ENCODE results near the gene IQCM.

DNA sequence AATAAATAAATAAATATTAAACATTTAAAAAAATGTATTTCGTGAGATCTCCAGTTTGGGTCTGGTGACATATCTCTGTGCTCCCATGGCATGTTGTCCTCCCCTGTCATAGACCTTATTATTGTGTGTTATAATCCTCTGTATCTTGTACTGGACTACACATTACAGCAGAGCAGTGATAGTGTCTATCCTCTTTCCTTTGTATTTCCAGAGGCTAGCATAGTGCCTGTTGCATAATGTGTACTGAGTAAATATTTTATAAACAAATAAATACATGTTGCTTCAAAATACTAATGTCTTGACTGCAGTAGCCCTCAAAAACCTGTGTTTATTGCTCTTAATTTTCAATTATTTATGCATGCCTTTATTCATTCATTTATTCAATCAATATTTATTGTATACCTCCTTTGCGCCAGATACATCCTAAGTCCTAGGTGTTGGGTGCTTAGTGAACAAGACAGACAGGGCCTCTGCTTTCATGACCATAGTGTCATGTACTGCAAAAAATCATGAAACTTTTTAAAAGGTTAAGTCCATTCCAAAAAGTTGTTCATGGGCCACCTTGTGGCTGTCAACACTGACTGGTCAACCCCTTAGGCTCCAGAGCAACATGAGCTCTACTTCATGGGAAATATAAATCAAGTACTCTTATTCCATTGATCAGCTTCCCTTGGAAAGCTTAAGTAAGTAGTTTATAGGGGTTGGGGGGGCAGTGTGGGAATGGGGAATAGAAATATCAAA, 303.9 kb downstream of the IQCM start:
- TF ChIP-seq ZNF423 (tag by site-specific recombination; IDR thresholded peaks at IDR 0.05): no peak
- TF ChIP-seq, protein P1, sequence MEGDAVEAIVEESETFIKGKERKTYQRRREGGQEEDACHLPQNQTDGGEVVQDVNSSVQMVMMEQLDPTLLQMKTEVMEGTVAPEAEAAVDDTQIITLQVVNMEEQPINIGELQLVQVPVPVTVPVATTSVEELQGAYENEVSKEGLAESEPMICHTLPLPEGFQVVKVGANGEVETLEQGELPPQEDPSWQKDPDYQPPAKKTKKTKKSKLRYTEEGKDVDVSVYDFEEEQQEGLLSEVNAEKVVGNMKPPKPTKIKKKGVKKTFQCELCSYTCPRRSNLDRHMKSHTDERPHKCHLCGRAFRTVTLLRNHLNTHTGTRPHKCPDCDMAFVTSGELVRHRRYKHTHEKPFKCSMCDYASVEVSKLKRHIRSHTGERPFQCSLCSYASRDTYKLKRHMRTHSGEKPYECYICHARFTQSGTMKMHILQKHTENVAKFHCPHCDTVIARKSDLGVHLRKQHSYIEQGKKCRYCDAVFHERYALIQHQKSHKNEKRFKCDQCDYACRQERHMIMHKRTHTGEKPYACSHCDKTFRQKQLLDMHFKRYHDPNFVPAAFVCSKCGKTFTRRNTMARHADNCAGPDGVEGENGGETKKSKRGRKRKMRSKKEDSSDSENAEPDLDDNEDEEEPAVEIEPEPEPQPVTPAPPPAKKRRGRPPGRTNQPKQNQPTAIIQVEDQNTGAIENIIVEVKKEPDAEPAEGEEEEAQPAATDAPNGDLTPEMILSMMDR (tag by site-specific recombination; IDR thresholded peaks at IDR 0.05): no peak
